GM23338 (cell line): ENCODE measurements around the gene MAST4. TPM values are rescaled to one million over a fixed set of nuclear protein-coding genes. Genes with fewer than 3 reads are reported as not detected.

Experiments used
- ATAC-seq: fragments of 200-7000 bp; cut with Tn5 transposase; 3 replicates; pipeline ENCODE4 v1.9.1; 2020
- DNase-seq: peaks from one replicate; pipeline ENCODE4 v3.0.0-alpha.2; 2015; ENCODE audit warnings: low spot score
- H2AFZ ChIP-seq: fragments of 200-600 bp; sonication (generic); 2 replicates; pipeline ENCODE4 v1.8.0; 2016; ENCODE audit warnings: antibody characterized with exemption, mild to moderate bottlenecking, moderate library complexity
- H3F3A ChIP-seq: fragments of 200-600 bp; sonication (generic); replicated peaks from 2 replicates; pipeline ENCODE4 v1.8.0; 2017; ENCODE audit warnings: antibody characterized with exemption, mixed run types, low read depth
- H3K27ac ChIP-seq: fragments of 200-600 bp; sonication (generic); 2 replicates; pipeline ENCODE4 v1.6.1; 2016; ENCODE audit warnings: low read depth
- H3K27me3 ChIP-seq: fragments of 200-600 bp; sonication (generic); 2 replicates; pipeline ENCODE4 v1.8.0; 2016; ENCODE audit warnings: mild to moderate bottlenecking, mixed run types, moderate library complexity; ENCODE audit not compliant: insufficient read depth
- H3K36me3 ChIP-seq: fragments of 200-600 bp; sonication (generic); 2 replicates; pipeline ENCODE4 v1.8.0; 2016; ENCODE audit warnings: mild to moderate bottlenecking; ENCODE audit not compliant: insufficient read depth
- H3K4me1 ChIP-seq: fragments of 200-600 bp; sonication (generic); 2 replicates; pipeline ENCODE4 v1.8.0; 2016; ENCODE audit warnings: mild to moderate bottlenecking, moderate library complexity; ENCODE audit not compliant: insufficient read depth
- H3K4me2 ChIP-seq: fragments of 200-600 bp; sonication (generic); 2 replicates; pipeline ENCODE4 v1.7.1; 2017; ENCODE audit warnings: mixed run types
- H3K4me3 ChIP-seq: fragments of 200-600 bp; sonication (generic); 2 replicates; pipeline ENCODE4 v1.6.1; 2016; ENCODE audit warnings: mixed run types
- H3K79me2 ChIP-seq: fragments of 200-600 bp; sonication (generic); replicated peaks from 2 replicates; pipeline ENCODE4 v1.8.0; 2017; ENCODE audit warnings: mild to moderate bottlenecking; ENCODE audit not compliant: insufficient read depth
- H3K9me2 ChIP-seq: fragments of 200-600 bp; sonication (generic); 2 replicates; pipeline ENCODE4 v1.8.0; 2017; ENCODE audit not compliant: insufficient read depth
- H4K20me1 ChIP-seq: fragments of 200-600 bp; sonication (generic); replicated peaks from 2 replicates; pipeline ENCODE4 v1.8.0; 2017; ENCODE audit warnings: mild to moderate bottlenecking; ENCODE audit not compliant: insufficient read depth
- H3K27ac Mint-ChIP-seq: 2 replicates; pipeline ENCODE4 v1.8.0; 2020; ENCODE audit warnings: inconsistent platforms, mild to moderate bottlenecking, moderate library complexity, mixed read lengths
- H3K27me3 Mint-ChIP-seq: 3 replicates; pipeline ENCODE4 v1.8.0; 2022; ENCODE audit warnings: low read depth, mild to moderate bottlenecking, moderate library complexity, mixed read lengths, inconsistent platforms; ENCODE audit not compliant: insufficient read depth, poor library complexity
- H3K36me3 Mint-ChIP-seq: 3 replicates; pipeline ENCODE4 v1.8.0; 2021; ENCODE audit warnings: low read depth, mild to moderate bottlenecking, inconsistent platforms, moderate library complexity, mixed read lengths
- H3K4me1 Mint-ChIP-seq: 3 replicates; pipeline ENCODE4 v1.8.0; 2020; ENCODE audit warnings: mild to moderate bottlenecking, inconsistent platforms, mixed read lengths
- H3K4me3 Mint-ChIP-seq: 3 replicates; pipeline ENCODE4 v1.8.0; 2021; ENCODE audit warnings: moderate library complexity, mild to moderate bottlenecking, inconsistent platforms, mixed read lengths
- H3K9me3 Mint-ChIP-seq: 3 replicates; pipeline ENCODE4 v1.8.0; 2020; ENCODE audit warnings: moderate library complexity, mild to moderate bottlenecking, inconsistent platforms, mixed read lengths
- CREB1 ChIP-seq: fragments of 250-450 bp; sonication (Bioruptor Pico); IDR thresholded peaks from 2 replicates; pipeline ENCODE4 v1.5.0; 2020; ENCODE audit warnings: low read depth, mild to moderate bottlenecking, moderate library complexity
- CTCF ChIP-seq, 2 experiments: fragments of 200-600 bp in 1 of 2; sonication (generic) in 1 of 2; conservative IDR thresholded peaks; 2 replicates each; pipeline versions ENCODE4 v1.5.1 to v1.6.1; 2016 to 2017; ENCODE audit warnings: antibody characterized with exemption in 2 of 2, low read depth in 2 of 2, mild to moderate bottlenecking in 2 of 2, moderate library complexity in 1 of 2
- ETS1 ChIP-seq: IDR thresholded peaks from 2 replicates; pipeline ENCODE4 v1.6.1; 2016; ENCODE audit warnings: antibody characterized with exemption
- EZH2phosphoT487 ChIP-seq: fragments of 200-600 bp; sonication (generic); IDR thresholded peaks from one replicate; pipeline ENCODE4 v1.8.1; 2018; ENCODE audit warnings: antibody characterized with exemption; ENCODE audit not compliant: unreplicated experiment
- JUNB ChIP-seq: IDR thresholded peaks from one replicate; pipeline ENCODE4 v1.6.1; 2016; ENCODE audit warnings: antibody characterized with exemption; ENCODE audit not compliant: unreplicated experiment
- NANOG ChIP-seq: IDR thresholded peaks from 2 replicates; pipeline ENCODE4 v1.6.1; 2016; ENCODE audit warnings: antibody characterized with exemption, borderline replicate concordance
- POLR2AphosphoS5 ChIP-seq: IDR thresholded peaks from 2 replicates; pipeline ENCODE4 v1.6.1; 2016; ENCODE audit warnings: antibody characterized with exemption, low read depth
- REST ChIP-seq: IDR thresholded peaks from one replicate; pipeline ENCODE4 v1.6.1; 2018; ENCODE audit warnings: antibody characterized with exemption; ENCODE audit not compliant: unreplicated experiment
- STAT1 ChIP-seq: IDR thresholded peaks from one replicate; pipeline ENCODE4 v1.6.1; 2016; ENCODE audit warnings: antibody characterized with exemption; ENCODE audit not compliant: unreplicated experiment
- ZNF114 ChIP-seq: fragments of 250-450 bp; sonication (Bioruptor Pico); IDR thresholded peaks from 2 replicates; pipeline ENCODE4 v1.5.0; 2020; ENCODE audit warnings: mild to moderate bottlenecking, moderate library complexity
- polyA plus RNA-seq: library from polyadenylated mRNA; unstranded; fragments of >200 nt; fragmentation: Nextera tagmentation; extraction: Ambion mirVana; gene quantifications from 2 replicates; pipeline ENCODE4 v1.2.1, GENCODE V29; 2016
- total RNA-seq: library from RNA; depleted of rRNA; stranded (reverse); fragments of >200 nt; shearing (Covaris generic); gene quantifications from 2 replicates; pipeline ENCODE4 v1.2.3, GENCODE V29; 2014

Gene MAST4
- total and polyA plus RNA-seq, 2 experiments from 2014 or later, result 3.6 to 8.5 TPM

GRCh38 chr5:66796305-66797292 lies 200.4 kb downstream of the MAST4 start:
- Histone ChIP-seq H3K27me3 (no peaks in the 10 kb centered on the region), H3K36me3 (no peaks in the 10 kb centered on the region), H3F3A (no peaks in the 10 kb centered on the region), H3K9me2 (no peaks in the 10 kb centered on the region), H3K79me2 (no peaks in the 10 kb centered on the region), H4K20me1 (no peaks in the 10 kb centered on the region), H3K4me1 (no peaks in the 10 kb centered on the region), H3K27ac (no peak overlapping the region), H3K4me2 (no peak overlapping the region), H3K4me3 (no peak overlapping the region), H2AFZ (no peak overlapping the region)
- ATAC-seq (peak; percentile 41; the same call in 2 of the 3 replicates), DNase-seq (peak; percentile 27)
- no peaks in the 10 kb centered on the region for H3K36me3 Mint-ChIP-seq
- no peak overlapping the region for H3K4me3 Mint-ChIP-seq
- H3K27me3 Mint-ChIP-seq, result no peaks in the 10 kb centered on the region
- H3K4me1 Mint-ChIP-seq, result no peaks in the 10 kb centered on the region
- TF ChIP-seq POLR2AphosphoS5 (no peak), REST (peak; percentile 59), EZH2phosphoT487 (no peak), CTCF (conservative IDR thresholded peaks at IDR 0.05; ENCODE audit: low read depth in 2 of 2) (peak; percentile 47 to 55)
- H3K27ac Mint-ChIP-seq, result no peak overlapping the region
- H3K9me3 Mint-ChIP-seq, result no peaks in the 10 kb centered on the region

GRCh38 chr5:66802941-66803340 lies 206.7 kb downstream of the MAST4 start:
- Histone ChIP-seq H3K4me3 (no peak overlapping the region), H3K36me3 (no peaks in the 10 kb centered on the region), H3K4me2 (no peak overlapping the region), H3K27ac (no peak overlapping the region), H3K9me2 (no peaks in the 10 kb centered on the region), H3K79me2 (no peaks in the 10 kb centered on the region), H3K4me1 (no peaks in the 10 kb centered on the region), H2AFZ (no peak overlapping the region), H4K20me1 (no peaks in the 10 kb centered on the region), H3K27me3 (no peaks in the 10 kb centered on the region), H3F3A (no peaks in the 10 kb centered on the region)
- H3K27me3 Mint-ChIP-seq, result peaks cover 2% of the 10 kb centered on the region
- H3K4me1 Mint-ChIP-seq, result peaks cover 5% of the 10 kb centered on the region; the same call in 2 of the 3 replicates
- no peak overlapping the region for H3K4me3 Mint-ChIP-seq
- ATAC-seq (no peak), DNase-seq (no peak)
- H3K27ac Mint-ChIP-seq, result no peak overlapping the region
- H3K9me3 Mint-ChIP-seq, result no peaks in the 10 kb centered on the region
- no peaks in the 10 kb centered on the region for H3K36me3 Mint-ChIP-seq
- TF ChIP-seq REST, result no peak
- TF ChIP-seq CTCF (conservative IDR thresholded peaks at IDR 0.05; ENCODE audit: low read depth in 2 of 2), result no peak
- no peak for TF ChIP-seq ETS1
- TF ChIP-seq STAT1, result no peak
- no peak for TF ChIP-seq ZNF114 (CRISPR knock-in tag)
- no peak for TF ChIP-seq CREB1 (CRISPR knock-in tag)
- no peak for TF ChIP-seq POLR2AphosphoS5
- TF ChIP-seq JUNB, result no peak
- no peak for TF ChIP-seq NANOG
